Pancreas (tissue), 10 donors: Measurements from ENCODE around the gene GALNT17. TPM values are rescaled to one million over a fixed set of nuclear protein-coding genes. Genes with fewer than 3 reads are reported as not detected.

Experiments
- ATAC-seq, 4 donors: fragments of 200-7000 bp; cut with Tn5 transposase; one replicate each; pipeline versions ENCODE4 v1.8.0 to v1.9.1; 2020; ENCODE audit warnings: mild to moderate bottlenecking in 4 of 4, moderate library complexity in 4 of 4
- DNase-seq, 6 donors: peaks; one replicate each; pipeline ENCODE4 v3.0.0-alpha.2; 2020
- FAIRE-seq: peaks from 2 replicates; lab custom pipeline; 2012; peaks lifted over from hg19 to GRCh38; lab: Jason Lieb, UNC
- H3K27ac ChIP-seq, 4 donors: fragments of 200-600 bp; sonication (generic); 1 replicate in 3 of 4; 2 replicates in 1 of 4; pipeline versions ENCODE4 v1.5.0 to v1.8.0; 2020
- H3K27me3 ChIP-seq, 4 donors: fragments of 200-600 bp; one replicate each; pipeline ENCODE4 v1.8.0; 2021
- H3K36me3 ChIP-seq, 3 donors: fragments of 200-600 bp; sonication (generic) in 1 of 3; one replicate each; pipeline versions ENCODE4 v1.5.0 to v1.8.0; 2020 to 2021
- H3K4me1 ChIP-seq, 3 donors: fragments of 200-600 bp; one replicate each; pipeline ENCODE4 v1.8.0; 2021
- H3K4me3 ChIP-seq, 4 donors: fragments of 200-600 bp; sonication (generic) in 2 of 4; one replicate each; pipeline versions ENCODE4 v1.5.0 to v1.8.0; 2020 to 2021
- H3K9me3 ChIP-seq, 4 donors: fragments of 200-600 bp; one replicate each; pipeline ENCODE4 v1.8.0; 2021
- CTCF ChIP-seq, 4 donors: fragments of 200-600 bp; sonication (generic) in 3 of 4; IDR thresholded peaks; one replicate each; pipeline versions ENCODE4 v1.5.0 to v1.8.0; 2021; ENCODE audit warnings: antibody characterized with exemption in 4 of 4
- WGBS, 2 donors: extraction: QIAGEN DNeasy Blood & Tissue Kit; methylation state at CpG; one replicate each; pipeline ENCODE4 v1.1.7; 2013; 5-methylcytosine and 5-hydroxymethylcytosine counted together
- intact Hi-C, 3 donors: fragments of 100-400 bp; cut with DNase I; formaldehyde crosslinking; loops; one replicate each; pipeline versions ENCODE4 v1.11.1 to v1.14.2; 2022
- polyA plus RNA-seq, 2 donors: library from polyadenylated mRNA; stranded (reverse); fragments of 200-250 nt; gene quantifications; one replicate each; pipeline ENCODE4 v1.2.3, GENCODE V29; 2013
- total RNA-seq, 6 donors: library from RNA; stranded (reverse); fragmentation: NEBNext Ultra II Directional in 4 of 6; extraction: Animal tissue kit (Norgen Biotek cat#: 25700) in 4 of 6; gene quantifications; one replicate each; pipeline versions ENCODE4 v1.2.1 to v1.2.4, GENCODE V29; 2021 to 2023
- donor health status: healthy with polysubstance abuse.
- donor health status: DM: no; HTN: no; CAD: no; lungs with moderate emphysema.
- donor health status: DM: no; HTN: no; CAD: no.
- donor health status: control.
- donor health status: control.
- donor health status: Bipolar disorder and iron deficiency.
- donor health status: DM: yes; HTN: yes; CAD: no.
- donor health status: DM: no; HTN: no; CAD: no.
- donor health status: DM: no; HTN: no; CAD: no.
- donor health status: DM: yes; HTN: yes; CAD: no.

GALNT17 gene
- total and polyA plus RNA-seq, 8 donors = 0.70 to 4.6 (median 2.9) TPM

GRCh38 chr7:71543396-71543795 is 411.5 kb downstream of the GALNT17 start:
- H3K36me3 ChIP-seq = no peaks in the 10 kb centered on the region
- DNase-seq (no peak), ATAC-seq (no peak), FAIRE-seq (no peak)
- 8 to 9% methylated on average over 5 of the region's 5 CpGs for WGBS, 2 donors
- intact Hi-C loops = no loop called here
- no peaks in the 10 kb centered on the region for H3K27me3 ChIP-seq
- TF ChIP-seq CTCF (IDR thresholded peaks at IDR 0.05) = no peak
- no peaks in the 10 kb centered on the region for H3K9me3 ChIP-seq
- no peak overlapping the region for H3K27ac ChIP-seq
- no peak overlapping the region for H3K4me3 ChIP-seq
- H3K4me1 ChIP-seq = no peaks in the 10 kb centered on the region

- Histone ChIP-seq H3K27me3 (no peaks in the 10 kb centered on the region), H3K36me3 (no peaks in the 10 kb centered on the region), H3K27ac (no peak overlapping the region), H3K4me1 (no peaks in the 10 kb centered on the region), H3K9me3 (no peaks in the 10 kb centered on the region), H3K4me3 (no peak overlapping the region)
- intact Hi-C loops = no loop called here
- 65 to 80% methylated on average over 5 of the region's 5 CpGs for WGBS, 2 donors
- no peak for TF ChIP-seq CTCF (IDR thresholded peaks at IDR 0.05)
- FAIRE-seq = no peak
- DNase-seq = no peak
- ATAC-seq = no peak
These were observed 412.9 kb downstream of the GALNT17 start for GRCh38 chr7:71544816-71545215.

- no peak for ATAC-seq
- Histone ChIP-seq H3K4me3 (no peak overlapping the region), H3K36me3 (no peaks in the 10 kb centered on the region), H3K27ac (no peak overlapping the region), H3K9me3 (no peaks in the 10 kb centered on the region), H3K27me3 (no peaks in the 10 kb centered on the region), H3K4me1 (no peaks in the 10 kb centered on the region)
- no peak for DNase-seq
- 94 to 95% methylated on average over 6 of the region's 6 CpGs for WGBS, 2 donors
- intact Hi-C loops = no loop called here
- TF ChIP-seq CTCF (IDR thresholded peaks at IDR 0.05) = no peak
- FAIRE-seq = no peak
These were observed 415.5 kb downstream of the GALNT17 start for GRCh38 chr7:71547426-71547825.

GRCh38 chr7:71548746-71549145 is 416.8 kb downstream of the GALNT17 start:
- Histone ChIP-seq H3K36me3 (no peaks in the 10 kb centered on the region), H3K27ac (no peak overlapping the region), H3K9me3 (no peaks in the 10 kb centered on the region), H3K4me3 (no peak overlapping the region), H3K4me1 (no peaks in the 10 kb centered on the region), H3K27me3 (no peaks in the 10 kb centered on the region)
- FAIRE-seq (no peak), DNase-seq (no peak), ATAC-seq (no peak)
- WGBS, 2 donors = 86 to 87% methylated on average over 3 of the region's 3 CpGs
- no peak for TF ChIP-seq CTCF (IDR thresholded peaks at IDR 0.05)
- intact Hi-C loops = no loop called here

- no peaks in the 10 kb centered on the region for H3K36me3 ChIP-seq
- H3K27ac ChIP-seq = no peak overlapping the region
- no peak overlapping the region for H3K4me3 ChIP-seq
- H3K4me1 ChIP-seq = no peaks in the 10 kb centered on the region
- H3K9me3 ChIP-seq = no peaks in the 10 kb centered on the region
- FAIRE-seq (no peak), ATAC-seq (no peak), DNase-seq (no peak)
- no peaks in the 10 kb centered on the region for H3K27me3 ChIP-seq
- 84% methylated on average over 1 of the region's 1 CpG for WGBS, 2 donors
- no peak for TF ChIP-seq CTCF (IDR thresholded peaks at IDR 0.05)
- intact Hi-C loops = no loop called here
These were observed 421.4 kb downstream of the GALNT17 start for GRCh38 chr7:71553306-71553705.
